Ishikawa (cell line): ENCODE data around the gene GAS7.

Experiments
- FOXM1 ChIP-seq: IDR thresholded peaks from 2 replicates; pipeline ENCODE4 v1.6.1; 2012; ENCODE audit warnings: low read depth, borderline replicate concordance
- MAX ChIP-seq: IDR thresholded peaks from 2 replicates; pipeline ENCODE4 v1.6.1; 2012
- REST ChIP-seq: IDR thresholded peaks from 2 replicates; pipeline ENCODE4 v1.6.1; 2012; ENCODE audit warnings: low read depth, mild to moderate bottlenecking
- YY1 ChIP-seq: IDR thresholded peaks from 2 replicates; pipeline ENCODE4 v1.6.1; 2012; ENCODE audit warnings: low read depth

GRCh38 chr17:9908649-9909042, 289.8 kb downstream of the GAS7 start:
- no peak for TF ChIP-seq YY1
- TF ChIP-seq FOXM1 = no peak
- TF ChIP-seq MAX = no peak
- TF ChIP-seq REST = no peak
